SK-N-SH treated with all-trans-retinoic acid at 6 μM for 48 hours (cell line): ENCODE measurements around the gene NKAIN1.

Experiments
- ATAC-seq: fragments of 200-7000 bp; cut with Tn5 transposase; 3 replicates; pipeline ENCODE4 v1.9.1; 2020; ENCODE audit warnings: mild to moderate bottlenecking, moderate library complexity
- ARNTL ChIP-seq: fragments of 450-650 bp; formaldehyde crosslinking; IDR thresholded peaks from 2 replicates; pipeline ENCODE4 v1.5.0; 2020; ENCODE audit warnings: low read depth, mild to moderate bottlenecking, moderate library complexity, borderline replicate concordance
- BACH2 ChIP-seq: fragments of 250-450 bp; sonication (Bioruptor Pico); IDR thresholded peaks from 2 replicates; pipeline ENCODE4 v1.9.0; 2021; ENCODE audit warnings: mild to moderate bottlenecking, borderline replicate concordance
- CREB5 ChIP-seq: fragments of 250-450 bp; sonication (Bioruptor Pico); IDR thresholded peaks from 2 replicates; pipeline ENCODE4 v1.5.1; 2020; ENCODE audit warnings: low read depth, mild to moderate bottlenecking, moderate library complexity
- CSRNP3 ChIP-seq: fragments of 250-450 bp; sonication (Bioruptor Pico); IDR thresholded peaks from 2 replicates; pipeline ENCODE4 v1.5.1; 2021; ENCODE audit warnings: mild to moderate bottlenecking, moderate library complexity
- GLIS3 ChIP-seq: fragments of 250-450 bp; sonication (Bioruptor Pico); IDR thresholded peaks from 2 replicates; pipeline ENCODE4 v1.5.0; 2020; ENCODE audit warnings: mild to moderate bottlenecking, moderate library complexity
- OSR1 ChIP-seq: fragments of 250-450 bp; sonication (Bioruptor Pico); IDR thresholded peaks from 2 replicates; pipeline ENCODE4 v1.8.0; 2022; ENCODE audit warnings: moderate library complexity, mild to moderate bottlenecking, inconsistent platforms
- PATZ1 ChIP-seq: fragments of 250-450 bp; sonication (Bioruptor Pico); IDR thresholded peaks from 2 replicates; pipeline ENCODE4 v1.8.0; 2020; ENCODE audit warnings: mild to moderate bottlenecking, moderate library complexity, borderline replicate concordance
- PPARA ChIP-seq: fragments of 250-450 bp; sonication (Bioruptor Pico); IDR thresholded peaks from 2 replicates; pipeline ENCODE4 v1.5.0; 2020; ENCODE audit warnings: mild to moderate bottlenecking, borderline replicate concordance
- RARB ChIP-seq: fragments of 250-450 bp; sonication (Bioruptor Pico); IDR thresholded peaks from 2 replicates; pipeline ENCODE4 v1.8.0; 2021; ENCODE audit warnings: mild to moderate bottlenecking, moderate library complexity
- SNAI2 ChIP-seq: fragments of 250-450 bp; sonication (Bioruptor Pico); IDR thresholded peaks from 2 replicates; pipeline ENCODE4 v1.5.0; 2020; ENCODE audit warnings: mild to moderate bottlenecking, moderate library complexity
- TOX ChIP-seq: fragments of 250-450 bp; sonication (Bioruptor Pico); IDR thresholded peaks from 2 replicates; pipeline ENCODE4 v1.8.0; 2021; ENCODE audit warnings: mild to moderate bottlenecking, moderate library complexity, borderline replicate concordance
- TSHZ2 ChIP-seq: fragments of 250-450 bp; sonication (Bioruptor Pico); IDR thresholded peaks from 2 replicates; pipeline ENCODE4 v1.5.0; 2020; ENCODE audit warnings: mild to moderate bottlenecking, moderate library complexity
- ZFP3 ChIP-seq: fragments of 250-450 bp; sonication (Bioruptor Pico); IDR thresholded peaks from 2 replicates; pipeline ENCODE4 v1.5.0; 2020; ENCODE audit warnings: mild to moderate bottlenecking, moderate library complexity
- ZFP30 ChIP-seq: fragments of 450-650 bp; formaldehyde crosslinking; IDR thresholded peaks from 2 replicates; pipeline ENCODE4 v1.5.0; 2022; ENCODE audit warnings: mild to moderate bottlenecking, moderate library complexity
- ZNF565 ChIP-seq: fragments of 450-650 bp; formaldehyde crosslinking; conservative IDR thresholded peaks from 2 replicates; pipeline ENCODE4 v1.5.0; 2020; ENCODE audit warnings: low read depth, mild to moderate bottlenecking, moderate library complexity
- ZNF70 ChIP-seq: fragments of 450-650 bp; formaldehyde crosslinking; IDR thresholded peaks from 2 replicates; pipeline ENCODE4 v1.5.0; 2020; ENCODE audit warnings: mild to moderate bottlenecking, moderate library complexity
- ZNF8 ChIP-seq: fragments of 450-650 bp; formaldehyde crosslinking; IDR thresholded peaks from 2 replicates; pipeline ENCODE4 v1.5.0; 2020; ENCODE audit warnings: mild to moderate bottlenecking, moderate library complexity

Gene NKAIN1

GRCh38 chr1:31153423-31153822 is 86.3 kb downstream of the NKAIN1 start:
- TF ChIP-seq ZNF565 (CRISPR knock-in tag) (no peak), ZNF70 (CRISPR knock-in tag) (no peak), TOX (CRISPR knock-in tag) (no peak), ZFP3 (CRISPR knock-in tag) (no peak), RARB (CRISPR knock-in tag) (no peak), BACH2 (CRISPR knock-in tag) (no peak), PPARA (CRISPR knock-in tag) (no peak), SNAI2 (no peak), ARNTL (CRISPR knock-in tag) (no peak), ZNF8 (CRISPR knock-in tag) (no peak), PATZ1 (no peak), OSR1 (CRISPR knock-in tag) (no peak), ZFP30 (CRISPR knock-in tag) (no peak), TSHZ2 (CRISPR knock-in tag) (no peak), CSRNP3 (CRISPR knock-in tag) (no peak), CREB5 (no peak)
- no peak for ATAC-seq

- TF ChIP-seq ZFP3 (CRISPR knock-in tag), result no peak
- no peak for TF ChIP-seq PPARA (CRISPR knock-in tag)
- TF ChIP-seq GLIS3 (CRISPR knock-in tag), result no peak
- no peak for TF ChIP-seq OSR1 (CRISPR knock-in tag)
- TF ChIP-seq ZNF565 (CRISPR knock-in tag), result no peak
- TF ChIP-seq TSHZ2 (CRISPR knock-in tag), result no peak
- TF ChIP-seq CSRNP3 (CRISPR knock-in tag), result no peak
- no peak for TF ChIP-seq SNAI2
- ATAC-seq, result no peak
Measured at GRCh38 chr1:31152181-31152795, 87.4 kb downstream of the NKAIN1 start.
